Liver (tissue), 9 donors: ENCODE data around the gene ERICH4. TPM values are rescaled to one million over a fixed set of nuclear protein-coding genes. Genes with fewer than 3 reads are reported as not detected.

Experiments
- DNase-seq: peaks from one replicate; pipeline ENCODE4 v3.0.0-alpha.2; 2017; ENCODE audit warnings: low spot score
- H3K27ac ChIP-seq, 2 donors: one replicate each; pipeline ENCODE4 v1.7.0; 2013; ENCODE audit warnings: inconsistent platforms in 2 of 2, low read length in 2 of 2, control low read depth in 1 of 2, low read depth in 1 of 2, mild to moderate bottlenecking in 1 of 2
- H3K27me3 ChIP-seq, 4 donors: one replicate each; pipeline versions ENCODE4 v1.6.1 to v1.7.0; 2013; ENCODE audit warnings: low read length in 3 of 4, inconsistent platforms in 1 of 4, mild to moderate bottlenecking in 1 of 4, moderate library complexity in 1 of 4; ENCODE audit not compliant: control insufficient read depth in 4 of 4, insufficient read depth in 4 of 4
- H3K36me3 ChIP-seq, 4 donors: one replicate each; pipeline versions ENCODE4 v1.6.1 to v1.7.0; 2013; ENCODE audit warnings: low read length in 3 of 4, mild to moderate bottlenecking in 3 of 4, low read depth in 1 of 4, moderate library complexity in 1 of 4; ENCODE audit not compliant: control insufficient read depth in 4 of 4, insufficient read depth in 3 of 4
- H3K4me1 ChIP-seq, 4 donors: one replicate each; pipeline versions ENCODE4 v1.6.1 to v1.7.0; 2013; ENCODE audit warnings: low read length in 3 of 4, mild to moderate bottlenecking in 3 of 4, moderate library complexity in 1 of 4; ENCODE audit not compliant: control insufficient read depth in 4 of 4, insufficient read depth in 4 of 4
- H3K4me3 ChIP-seq, 3 donors: one replicate each; pipeline versions ENCODE4 v1.6.1 to v1.7.0; 2013; ENCODE audit warnings: low read length in 3 of 3, control low read depth in 1 of 3, low read depth in 1 of 3, mild to moderate bottlenecking in 1 of 3
- H3K9ac ChIP-seq, 2 donors: one replicate each; pipeline ENCODE4 v1.7.0; 2013; ENCODE audit warnings: low read length in 2 of 2, mild to moderate bottlenecking in 2 of 2, moderate library complexity in 2 of 2, control low read depth in 1 of 2, low read depth in 1 of 2
- H3K9me3 ChIP-seq, 4 donors: one replicate each; pipeline versions ENCODE4 v1.6.1 to v1.7.0; 2013; ENCODE audit warnings: low read length in 3 of 4; ENCODE audit not compliant: control insufficient read depth in 4 of 4
- ATF3 ChIP-seq: IDR thresholded peaks from 2 replicates; pipeline ENCODE4 v1.6.1; 2016; ENCODE audit warnings: antibody characterized with exemption
- EGR1 ChIP-seq, 2 donors: IDR thresholded peaks; 2 replicates each; pipeline ENCODE4 v1.6.1; 2016 to 2018; ENCODE audit warnings: antibody characterized with exemption in 2 of 2, low read depth in 2 of 2
- FOXA1 ChIP-seq: IDR thresholded peaks from 2 replicates; pipeline ENCODE4 v1.6.1; 2016; ENCODE audit warnings: antibody characterized with exemption
- FOXA2 ChIP-seq: IDR thresholded peaks from 2 replicates; pipeline ENCODE4 v1.6.1; 2016; ENCODE audit warnings: antibody characterized with exemption
- GABPA ChIP-seq, 2 donors: IDR thresholded peaks in 1 of 2; conservative IDR thresholded peaks in 1 of 2; 2 replicates each; pipeline ENCODE4 v1.6.1; 2016; ENCODE audit warnings: antibody characterized with exemption in 2 of 2, mild to moderate bottlenecking in 1 of 2, moderate library complexity in 1 of 2
- HNF4A ChIP-seq, 2 donors: conservative IDR thresholded peaks; 2 replicates each; pipeline ENCODE4 v1.6.1; 2016; ENCODE audit warnings: antibody characterized with exemption in 2 of 2, mild to moderate bottlenecking in 2 of 2
- HNF4G ChIP-seq: IDR thresholded peaks from 2 replicates; pipeline ENCODE4 v1.6.1; 2016; ENCODE audit warnings: antibody characterized with exemption
- JUND ChIP-seq, 2 donors: IDR thresholded peaks; 2 replicates each; pipeline ENCODE4 v1.6.1; 2016; ENCODE audit warnings: antibody characterized with exemption in 2 of 2
- NR2F2 ChIP-seq: IDR thresholded peaks from 2 replicates; pipeline ENCODE4 v1.6.1; 2016; ENCODE audit warnings: antibody characterized with exemption
- RAD21 ChIP-seq, 2 donors: IDR thresholded peaks; 2 replicates each; pipeline ENCODE4 v1.6.1; 2016; ENCODE audit warnings: antibody characterized with exemption in 2 of 2, mild to moderate bottlenecking in 2 of 2
- RXRA ChIP-seq, 2 donors: IDR thresholded peaks; 2 replicates each; pipeline ENCODE4 v1.6.1; 2017 to 2018; ENCODE audit warnings: antibody characterized with exemption in 2 of 2, mild to moderate bottlenecking in 1 of 2
- SP1 ChIP-seq: IDR thresholded peaks from 2 replicates; pipeline ENCODE4 v1.6.1; 2018; ENCODE audit warnings: antibody characterized with exemption, mild to moderate bottlenecking
- TAF1 ChIP-seq: conservative IDR thresholded peaks from 2 replicates; pipeline ENCODE4 v1.6.1; 2016; ENCODE audit warnings: antibody characterized with exemption, mild to moderate bottlenecking
- YY1 ChIP-seq: IDR thresholded peaks from 2 replicates; pipeline ENCODE4 v1.6.1; 2016; ENCODE audit warnings: antibody characterized with exemption, mild to moderate bottlenecking
- WGBS: extraction: QIAGEN DNeasy Blood & Tissue Kit; methylation state at CpG from one replicate; pipeline ENCODE4 v1.1.7; 2013; 5-methylcytosine and 5-hydroxymethylcytosine counted together
- polyA plus RNA-seq, 2 donors: library from polyadenylated mRNA; stranded (reverse) in 1 of 2; unstranded in 1 of 2; fragments of 200-250 nt in 1 of 2; fragments of >200 nt in 1 of 2; fragmentation: Nextera tagmentation in 1 of 2; extraction: Ambion mirVana in 1 of 2; gene quantifications; one replicate each; pipeline versions ENCODE4 v1.2.1 to v1.2.3, GENCODE V29; 2013 to 2015
- total RNA-seq, 2 donors: library from RNA; depleted of rRNA; stranded (reverse); fragments of >200 nt; gene quantifications; one replicate each; pipeline ENCODE4 v1.2.3, GENCODE V29; 2014
- TF ChIP-seq, protein P1 (sequence below): fragments of 150-350 bp; IDR thresholded peaks from 2 replicates; pipeline ENCODE4 v1.5.1; 2017; ENCODE audit warnings: improper control_type of control experiment, low read depth, low read length; ENCODE audit not compliant: missing input control
- TF ChIP-seq, protein P2 (sequence below): IDR thresholded peaks from 2 replicates; pipeline ENCODE4 v1.6.1; 2016; ENCODE audit warnings: antibody characterized with exemption
- TF ChIP-seq, protein P3 (sequence below): IDR thresholded peaks from 2 replicates; pipeline ENCODE4 v1.6.1; 2016; ENCODE audit warnings: antibody characterized with exemption
- TF ChIP-seq, protein P4 (sequence below): IDR thresholded peaks from 2 replicates; pipeline ENCODE4 v1.6.1; 2016; ENCODE audit warnings: antibody characterized with exemption, mild to moderate bottlenecking
- donor health status: healthy.
- donor health status: healthy.
- donor health status: healthy.
- donor health status: healthy.
- donor health status: healthy.

Gene ERICH4
- total and polyA plus RNA-seq, 4 donors: not detected

GRCh38 chr19:41401483-41401882, 41.5 kb upstream of the ERICH4 start:
- peaks cover 2 to 25% (median 17%) of the 10 kb centered on the region in 4 donors for H3K4me1 ChIP-seq
- no peaks in the 10 kb centered on the region for H3K9me3 ChIP-seq
- no peak overlapping the region for H3K9ac ChIP-seq
- TF ChIP-seq NR2F2 (peak; percentile 20), RAD21 (IDR thresholded peaks at IDR 0.05) (no peak), JUND (IDR thresholded peaks at IDR 0.05) (no peak)
- WGBS: 78% methylated on average over 4 of the region's 4 CpGs
- no peak overlapping the region for H3K27ac ChIP-seq
- no peak overlapping the region for H3K4me3 ChIP-seq
- DNase-seq: no peak
- no peaks in the 10 kb centered on the region for H3K27me3 ChIP-seq
- peaks cover 0 to 4% (median 0%) of the 10 kb centered on the region in 4 donors for H3K36me3 ChIP-seq

- H3K36me3 ChIP-seq: peaks cover 0 to 4% (median 0%) of the 10 kb centered on the region in 4 donors
- H3K27ac ChIP-seq: no peak overlapping the region
- DNase-seq: no peak
- TF ChIP-seq EGR1 (IDR thresholded peaks at IDR 0.05; ENCODE audit: low read depth in 2 of 2) (no peak), NR2F2 (no peak), GABPA (IDR thresholded peaks at IDR 0.05 in 1 of 2, conservative IDR thresholded peaks at IDR 0.05 in 1 of 2) (no peak), YY1 (no peak), SP1 (no peak), HNF4A (conservative IDR thresholded peaks at IDR 0.05) (no peak), RXRA (IDR thresholded peaks at IDR 0.05) (no peak), HNF4G (no peak), ATF3 (no peak), JUND (IDR thresholded peaks at IDR 0.05) (no peak), FOXA1 (no peak), FOXA2 (no peak), RAD21 (IDR thresholded peaks at IDR 0.05) (no peak), TAF1 (no peak)
- TF ChIP-seq, protein P1, sequence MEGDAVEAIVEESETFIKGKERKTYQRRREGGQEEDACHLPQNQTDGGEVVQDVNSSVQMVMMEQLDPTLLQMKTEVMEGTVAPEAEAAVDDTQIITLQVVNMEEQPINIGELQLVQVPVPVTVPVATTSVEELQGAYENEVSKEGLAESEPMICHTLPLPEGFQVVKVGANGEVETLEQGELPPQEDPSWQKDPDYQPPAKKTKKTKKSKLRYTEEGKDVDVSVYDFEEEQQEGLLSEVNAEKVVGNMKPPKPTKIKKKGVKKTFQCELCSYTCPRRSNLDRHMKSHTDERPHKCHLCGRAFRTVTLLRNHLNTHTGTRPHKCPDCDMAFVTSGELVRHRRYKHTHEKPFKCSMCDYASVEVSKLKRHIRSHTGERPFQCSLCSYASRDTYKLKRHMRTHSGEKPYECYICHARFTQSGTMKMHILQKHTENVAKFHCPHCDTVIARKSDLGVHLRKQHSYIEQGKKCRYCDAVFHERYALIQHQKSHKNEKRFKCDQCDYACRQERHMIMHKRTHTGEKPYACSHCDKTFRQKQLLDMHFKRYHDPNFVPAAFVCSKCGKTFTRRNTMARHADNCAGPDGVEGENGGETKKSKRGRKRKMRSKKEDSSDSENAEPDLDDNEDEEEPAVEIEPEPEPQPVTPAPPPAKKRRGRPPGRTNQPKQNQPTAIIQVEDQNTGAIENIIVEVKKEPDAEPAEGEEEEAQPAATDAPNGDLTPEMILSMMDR: no peak
- TF ChIP-seq, protein P2, sequence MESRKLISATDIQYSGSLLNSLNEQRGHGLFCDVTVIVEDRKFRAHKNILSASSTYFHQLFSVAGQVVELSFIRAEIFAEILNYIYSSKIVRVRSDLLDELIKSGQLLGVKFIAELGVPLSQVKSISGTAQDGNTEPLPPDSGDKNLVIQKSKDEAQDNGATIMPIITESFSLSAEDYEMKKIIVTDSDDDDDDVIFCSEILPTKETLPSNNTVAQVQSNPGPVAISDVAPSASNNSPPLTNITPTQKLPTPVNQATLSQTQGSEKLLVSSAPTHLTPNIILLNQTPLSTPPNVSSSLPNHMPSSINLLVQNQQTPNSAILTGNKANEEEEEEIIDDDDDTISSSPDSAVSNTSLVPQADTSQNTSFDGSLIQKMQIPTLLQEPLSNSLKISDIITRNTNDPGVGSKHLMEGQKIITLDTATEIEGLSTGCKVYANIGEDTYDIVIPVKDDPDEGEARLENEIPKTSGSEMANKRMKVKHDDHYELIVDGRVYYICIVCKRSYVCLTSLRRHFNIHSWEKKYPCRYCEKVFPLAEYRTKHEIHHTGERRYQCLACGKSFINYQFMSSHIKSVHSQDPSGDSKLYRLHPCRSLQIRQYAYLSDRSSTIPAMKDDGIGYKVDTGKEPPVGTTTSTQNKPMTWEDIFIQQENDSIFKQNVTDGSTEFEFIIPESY: no peak
- TF ChIP-seq, protein P3, sequence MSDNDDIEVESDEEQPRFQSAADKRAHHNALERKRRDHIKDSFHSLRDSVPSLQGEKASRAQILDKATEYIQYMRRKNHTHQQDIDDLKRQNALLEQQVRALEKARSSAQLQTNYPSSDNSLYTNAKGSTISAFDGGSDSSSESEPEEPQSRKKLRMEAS: no peak
- TF ChIP-seq, protein P4, sequence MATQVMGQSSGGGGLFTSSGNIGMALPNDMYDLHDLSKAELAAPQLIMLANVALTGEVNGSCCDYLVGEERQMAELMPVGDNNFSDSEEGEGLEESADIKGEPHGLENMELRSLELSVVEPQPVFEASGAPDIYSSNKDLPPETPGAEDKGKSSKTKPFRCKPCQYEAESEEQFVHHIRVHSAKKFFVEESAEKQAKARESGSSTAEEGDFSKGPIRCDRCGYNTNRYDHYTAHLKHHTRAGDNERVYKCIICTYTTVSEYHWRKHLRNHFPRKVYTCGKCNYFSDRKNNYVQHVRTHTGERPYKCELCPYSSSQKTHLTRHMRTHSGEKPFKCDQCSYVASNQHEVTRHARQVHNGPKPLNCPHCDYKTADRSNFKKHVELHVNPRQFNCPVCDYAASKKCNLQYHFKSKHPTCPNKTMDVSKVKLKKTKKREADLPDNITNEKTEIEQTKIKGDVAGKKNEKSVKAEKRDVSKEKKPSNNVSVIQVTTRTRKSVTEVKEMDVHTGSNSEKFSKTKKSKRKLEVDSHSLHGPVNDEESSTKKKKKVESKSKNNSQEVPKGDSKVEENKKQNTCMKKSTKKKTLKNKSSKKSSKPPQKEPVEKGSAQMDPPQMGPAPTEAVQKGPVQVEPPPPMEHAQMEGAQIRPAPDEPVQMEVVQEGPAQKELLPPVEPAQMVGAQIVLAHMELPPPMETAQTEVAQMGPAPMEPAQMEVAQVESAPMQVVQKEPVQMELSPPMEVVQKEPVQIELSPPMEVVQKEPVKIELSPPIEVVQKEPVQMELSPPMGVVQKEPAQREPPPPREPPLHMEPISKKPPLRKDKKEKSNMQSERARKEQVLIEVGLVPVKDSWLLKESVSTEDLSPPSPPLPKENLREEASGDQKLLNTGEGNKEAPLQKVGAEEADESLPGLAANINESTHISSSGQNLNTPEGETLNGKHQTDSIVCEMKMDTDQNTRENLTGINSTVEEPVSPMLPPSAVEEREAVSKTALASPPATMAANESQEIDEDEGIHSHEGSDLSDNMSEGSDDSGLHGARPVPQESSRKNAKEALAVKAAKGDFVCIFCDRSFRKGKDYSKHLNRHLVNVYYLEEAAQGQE: no peak
- no peak overlapping the region for H3K9ac ChIP-seq
- no peaks in the 10 kb centered on the region for H3K27me3 ChIP-seq
- no peak overlapping the region for H3K4me3 ChIP-seq
- H3K9me3 ChIP-seq: no peaks in the 10 kb centered on the region
- WGBS: 87% methylated on average over 3 of the region's 3 CpGs
- H3K4me1 ChIP-seq: peaks cover 2 to 24% (median 16%) of the 10 kb centered on the region in 4 donors
These were observed 40.9 kb upstream of the ERICH4 start for GRCh38 chr19:41402010-41402409.
